Activated T-cell treated with anti-CD3 and anti-CD28 coated beads for 48 hours (primary cell): ENCODE results near the gene SNX4.

Source experiments
- DNase-seq: peaks from one replicate; pipeline ENCODE4 v3.0.0-alpha.2; 2020; ENCODE audit warnings: low read depth

SNX4 gene

GRCh38 chr3:125403789-125404188 lies 116.2 kb downstream of the SNX4 start:
- DNase-seq, result no peak

DNA sequence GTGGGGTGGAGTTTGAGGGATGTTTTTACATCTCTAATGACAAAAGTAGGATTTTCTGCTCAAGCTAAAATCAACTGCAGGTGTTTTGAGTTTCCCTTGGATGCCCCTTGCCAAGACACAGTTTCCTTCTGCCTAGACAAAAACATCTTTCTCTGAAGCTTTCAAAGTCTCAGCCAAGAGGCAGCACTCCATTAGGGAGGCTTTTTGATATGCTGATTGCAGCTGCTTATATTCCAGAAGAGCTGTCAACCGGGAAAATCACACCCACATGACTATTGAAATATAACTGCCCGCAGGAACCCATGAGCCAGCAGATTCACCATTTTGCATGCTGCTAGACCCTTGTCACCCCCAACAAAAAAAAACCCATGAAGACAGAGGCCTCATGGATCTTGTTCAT lies 117.4 kb downstream of the SNX4 start:
- no peak for DNase-seq

- no peak for DNase-seq
Measured at GRCh38 chr3:125401402-125401801, 118.6 kb downstream of the SNX4 start.

GRCh38 chr3:125398952-125399351 lies 121.0 kb downstream of the SNX4 start:
- no peak for DNase-seq
